NCI-H2171 (cell line): ENCODE measurements around the gene CAST.

Source experiments
- DNase-seq: peaks from one replicate; lab custom pipeline; 2025; lab: John Stamatoyannopoulos, UW

The CAST gene

GRCh38 chr5:96675882-96676281 is 13.7 kb downstream of the CAST start:
- no peak for DNase-seq

- DNase-seq, result no peak
Observed at GRCh38 chr5:96677496-96677895, 15.3 kb downstream of the CAST start.

- DNase-seq, result no peak
Observed at GRCh38 chr5:96679293-96679692, 17.1 kb downstream of the CAST start.

- DNase-seq, result no peak
Observed at GRCh38 chr5:96680759-96681470, 18.7 kb downstream of the CAST start.

GRCh38 chr5:96683392-96683791 is 21.2 kb downstream of the CAST start:
- no peak for DNase-seq

GRCh38 chr5:96683810-96684209 is 21.6 kb downstream of the CAST start:
- no peak for DNase-seq

- no peak for DNase-seq
Observed at GRCh38 chr5:96687080-96687479, 24.9 kb downstream of the CAST start.

GRCh38 chr5:96687812-96688453 is 25.8 kb downstream of the CAST start:
- DNase-seq, result no peak

GRCh38 chr5:96690861-96691260 is 28.7 kb downstream of the CAST start:
- no peak for DNase-seq

- no peak for DNase-seq
Observed at GRCh38 chr5:96691503-96692303, 29.5 kb downstream of the CAST start.

- no peak for DNase-seq
Observed at GRCh38 chr5:96692441-96692840, 30.3 kb downstream of the CAST start.

GRCh38 chr5:96699186-96699820 is 37.1 kb downstream of the CAST start:
- DNase-seq, result no peak

GRCh38 chr5:96702503-96703383 is 40.6 kb downstream of the CAST start:
- DNase-seq, result peak; percentile 65

- no peak for DNase-seq
Observed at GRCh38 chr5:96703384-96703920, 41.3 kb downstream of the CAST start.

- DNase-seq, result no peak
Observed at GRCh38 chr5:96703995-96704394, 41.8 kb downstream of the CAST start.

GRCh38 chr5:96706433-96707111 is 44.4 kb downstream of the CAST start:
- DNase-seq, result no peak

- DNase-seq, result no peak
Observed at GRCh38 chr5:96708600-96708999, 46.4 kb downstream of the CAST start.

- DNase-seq, result no peak
Observed at GRCh38 chr5:96709152-96709821, 47.1 kb downstream of the CAST start.

- no peak for DNase-seq
Observed at GRCh38 chr5:96712100-96712746, 50.0 kb downstream of the CAST start.

- DNase-seq, result no peak
Observed at GRCh38 chr5:96714450-96714849, 52.3 kb downstream of the CAST start.
